ENCODE data around the gene LDAH.
"Not testable (repeated sequence)": the region's sequence is repeated elsewhere in the genome, so short reads cannot be mapped to it uniquely, and the experiment has no call there.

The LDAH gene

DNA sequence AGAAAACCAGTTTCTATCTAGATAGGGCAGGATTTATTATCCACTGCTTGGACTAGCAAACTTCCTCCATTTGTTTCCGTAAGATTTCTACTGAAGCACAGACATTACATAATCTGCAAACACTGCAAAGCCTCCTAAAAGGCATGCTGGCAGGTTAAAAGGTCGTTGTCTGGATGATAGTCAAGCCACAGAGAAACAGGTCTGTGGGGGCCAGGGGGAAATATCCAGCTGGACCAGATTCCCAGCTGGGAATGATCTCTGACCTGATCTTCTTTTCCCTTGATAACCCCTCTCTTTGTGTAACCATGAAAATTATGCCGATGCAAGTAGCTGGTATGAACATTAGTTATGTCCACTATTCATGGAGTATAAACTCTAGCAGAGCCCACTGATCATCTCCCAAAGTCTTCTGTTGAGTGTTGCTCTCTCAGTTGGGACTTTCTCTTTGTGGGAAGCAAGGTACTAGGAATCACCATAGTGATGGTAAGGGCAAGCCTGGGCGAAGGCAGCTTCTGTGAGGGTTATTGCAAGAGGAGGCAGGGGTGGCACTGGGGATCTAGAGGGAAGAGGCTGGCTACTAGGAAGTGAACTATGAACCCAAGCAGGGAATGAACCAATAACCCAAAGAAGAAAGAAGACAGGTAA lies 94.7 kb downstream of the LDAH start:
- in situ Hi-C loops (cut with HindIII; ENCODE audit: low pct_unique_long_range_greater_than_20kb, low sequenced_read_pairs) = no loop called here
- no peak for TF ChIP-seq JUND (IDR thresholded peaks at IDR 0.05; ENCODE audit: low read depth)
- no peak for DNase-seq (ENCODE audit: low read depth in 1 of 2, low spot score in 1 of 2)

DNA sequence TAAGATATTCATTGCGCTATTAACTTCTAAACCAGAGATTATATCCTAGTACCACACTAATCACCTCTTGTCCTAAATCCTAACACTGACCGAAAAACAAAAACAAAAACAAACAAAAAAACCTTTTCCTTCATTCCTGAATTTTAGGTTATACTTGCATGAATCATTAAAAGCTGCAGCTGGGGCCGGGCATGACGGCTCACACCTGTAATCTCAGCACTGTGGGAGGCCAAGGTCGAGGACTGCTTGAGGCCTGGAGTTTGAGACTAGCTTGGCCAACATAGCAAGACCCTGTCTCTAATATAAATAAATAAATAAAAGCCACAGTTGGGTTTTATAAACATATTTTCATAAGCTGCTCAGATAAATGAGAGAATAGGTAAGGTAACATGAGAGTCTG lies 96.0 kb downstream of the LDAH start:
- no peak for TF ChIP-seq JUND (IDR thresholded peaks at IDR 0.05; ENCODE audit: low read depth)
- in situ Hi-C loops (cut with HindIII; ENCODE audit: low pct_unique_long_range_greater_than_20kb, low sequenced_read_pairs) = no loop called here
- DNase-seq (ENCODE audit: low read depth in 1 of 2, low spot score in 1 of 2) = no peak

DNA sequence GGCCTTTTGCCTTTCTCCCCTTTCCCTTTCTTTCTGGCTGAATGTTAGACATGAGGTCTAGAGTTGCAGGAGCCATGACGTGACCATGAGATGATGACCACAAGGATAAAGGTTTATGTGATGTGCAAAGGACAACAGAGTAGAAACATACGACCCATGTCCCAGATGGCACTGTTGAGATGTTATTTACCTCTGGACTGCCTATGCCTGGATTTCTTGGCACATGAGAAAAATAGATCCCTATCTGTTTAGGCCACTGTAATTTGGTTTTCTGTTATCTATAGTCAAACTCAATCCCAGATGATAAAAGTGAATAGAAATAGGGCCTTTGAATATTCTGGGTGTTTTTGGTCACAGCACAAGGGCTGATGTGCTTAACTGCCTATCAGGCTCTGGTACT lies 97.1 kb downstream of the LDAH start:
- DNase-seq (ENCODE audit: low read depth in 1 of 2, low spot score in 1 of 2) = no peak
- in situ Hi-C loops (cut with HindIII; ENCODE audit: low pct_unique_long_range_greater_than_20kb, low sequenced_read_pairs) = no loop called here
- TF ChIP-seq JUND (IDR thresholded peaks at IDR 0.05; ENCODE audit: low read depth) = no peak

DNA sequence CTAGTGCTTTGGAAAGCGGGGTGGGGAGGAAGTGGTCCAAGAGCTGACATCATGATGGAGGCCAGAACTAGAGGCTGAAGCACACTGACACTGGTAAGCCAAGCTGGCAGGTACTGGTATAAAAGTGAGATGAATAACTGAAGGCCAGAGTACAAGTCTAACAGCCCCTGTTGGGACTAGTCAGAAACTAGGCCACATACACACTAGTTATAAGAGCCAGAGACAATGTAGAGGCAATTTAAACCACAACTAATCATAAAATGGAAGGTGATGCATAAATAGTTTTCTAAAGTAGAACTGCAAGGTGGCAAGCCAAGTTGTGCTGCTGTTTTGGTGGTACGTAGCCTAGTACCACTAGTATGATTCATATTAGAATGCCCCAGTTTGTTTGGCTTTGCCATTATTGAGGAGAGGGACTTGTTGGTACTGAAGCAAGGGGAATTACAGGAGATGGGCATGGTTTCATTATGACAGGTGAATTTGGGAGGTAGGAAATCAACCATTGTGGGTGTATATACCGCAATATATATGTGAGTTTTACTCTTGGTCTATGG lies 98.3 kb downstream of the LDAH start:
- in situ Hi-C loops (cut with HindIII; ENCODE audit: low pct_unique_long_range_greater_than_20kb, low sequenced_read_pairs) = no loop called here
- no peak for DNase-seq (ENCODE audit: low read depth in 1 of 2, low spot score in 1 of 2)
- TF ChIP-seq JUND (IDR thresholded peaks at IDR 0.05; ENCODE audit: low read depth) = no peak

DNA sequence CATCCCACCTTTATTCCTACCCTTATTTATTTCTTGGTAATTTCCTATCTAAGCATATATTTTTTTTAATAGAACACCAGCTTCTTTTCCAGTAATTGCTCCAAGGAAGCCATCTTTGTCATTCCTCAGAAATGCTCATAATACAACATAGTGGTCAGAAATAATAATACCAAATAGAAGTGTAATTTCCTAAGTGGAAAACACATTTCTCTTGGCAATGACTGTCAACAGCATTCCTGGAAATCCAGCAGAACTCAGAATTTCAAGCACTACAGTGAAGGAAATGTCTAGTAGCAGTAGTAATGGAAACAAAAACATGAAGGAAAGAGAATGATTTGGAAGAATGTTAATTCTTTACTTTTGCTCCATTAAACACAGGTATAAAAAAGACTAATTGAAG lies 99.4 kb downstream of the LDAH start:
- in situ Hi-C loops (cut with HindIII; ENCODE audit: low pct_unique_long_range_greater_than_20kb, low sequenced_read_pairs) = no loop called here
- no peak for TF ChIP-seq JUND (IDR thresholded peaks at IDR 0.05; ENCODE audit: low read depth)
- no peak for DNase-seq (ENCODE audit: low read depth in 1 of 2, low spot score in 1 of 2)

DNA sequence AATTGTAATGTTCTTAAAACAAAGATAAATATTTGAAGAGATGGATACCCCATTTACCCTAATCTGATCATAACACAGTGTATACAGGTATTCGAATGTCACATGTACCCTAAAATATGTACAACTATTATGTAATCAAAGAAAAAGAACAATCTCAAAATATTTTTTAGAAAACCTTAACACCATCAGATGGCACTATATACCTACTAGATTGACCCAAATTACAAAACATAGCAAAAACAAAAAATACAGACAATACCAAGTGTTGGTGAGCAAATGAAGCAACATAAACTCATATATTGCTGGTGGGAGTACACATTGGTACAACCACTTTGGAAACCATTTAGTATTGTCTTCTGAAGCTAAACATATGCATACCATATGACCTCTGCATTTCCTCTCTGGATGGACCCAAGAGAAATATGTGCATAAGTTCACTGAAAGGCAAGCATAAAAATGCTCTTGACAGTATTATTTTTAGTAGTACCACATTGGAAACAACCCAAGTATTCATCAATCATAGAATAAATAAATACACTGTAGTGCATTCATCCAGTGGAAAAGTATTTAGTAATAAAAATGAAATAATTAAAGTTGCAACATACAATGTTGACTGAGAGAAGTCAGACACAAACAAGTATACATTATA lies 100.2 kb downstream of the LDAH start:
- in situ Hi-C loops (cut with HindIII; ENCODE audit: low pct_unique_long_range_greater_than_20kb, low sequenced_read_pairs) = no loop called here
- DNase-seq (ENCODE audit: low read depth in 1 of 2, low spot score in 1 of 2) = no peak
- no peak for TF ChIP-seq JUND (IDR thresholded peaks at IDR 0.05; ENCODE audit: low read depth)

DNA sequence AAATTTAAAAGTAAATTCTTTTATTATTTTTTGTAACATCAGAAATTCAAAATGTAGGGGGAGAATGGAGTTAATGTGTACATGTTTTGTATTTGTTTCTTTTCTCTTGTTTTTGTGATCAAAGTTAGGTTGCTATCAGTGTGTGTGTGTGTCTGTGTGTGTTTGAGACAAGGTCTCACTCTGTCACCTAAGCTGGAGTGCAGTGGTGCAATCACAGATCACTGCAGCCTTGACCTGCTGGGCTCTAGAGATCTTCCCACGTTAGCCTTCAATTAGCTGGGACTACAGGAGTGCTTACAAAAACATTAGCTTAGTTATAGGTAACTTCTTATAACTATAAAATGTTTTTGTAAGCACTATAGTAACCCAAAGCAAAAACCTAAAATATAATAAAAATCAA lies 105.3 kb downstream of the LDAH start:
- in situ Hi-C loops (cut with HindIII; ENCODE audit: low pct_unique_long_range_greater_than_20kb, low sequenced_read_pairs) = no loop called here
- no peak for TF ChIP-seq JUND (IDR thresholded peaks at IDR 0.05; ENCODE audit: low read depth)
- DNase-seq (ENCODE audit: low read depth in 1 of 2, low spot score in 1 of 2) = no peak

DNA sequence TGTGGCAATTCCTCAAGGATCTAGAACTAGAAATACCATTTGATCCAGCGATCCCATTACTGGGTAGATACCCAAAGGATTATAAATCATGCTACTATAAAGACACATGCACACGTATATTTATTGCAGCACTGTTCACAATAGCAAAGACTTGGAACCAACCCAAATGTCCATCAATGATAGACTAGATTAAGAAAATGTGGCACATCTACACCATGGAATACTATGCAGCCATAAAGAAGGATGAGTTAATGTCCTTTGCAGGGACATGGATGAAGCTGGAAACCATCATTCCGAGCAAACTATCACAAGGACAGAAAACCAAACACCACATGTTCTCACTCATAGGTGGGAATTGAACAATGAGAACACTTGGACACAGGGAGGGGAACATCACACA lies 106.7 kb downstream of the LDAH start:
- in situ Hi-C loops (cut with HindIII; ENCODE audit: low pct_unique_long_range_greater_than_20kb, low sequenced_read_pairs) = not testable (repeated sequence)

DNA sequence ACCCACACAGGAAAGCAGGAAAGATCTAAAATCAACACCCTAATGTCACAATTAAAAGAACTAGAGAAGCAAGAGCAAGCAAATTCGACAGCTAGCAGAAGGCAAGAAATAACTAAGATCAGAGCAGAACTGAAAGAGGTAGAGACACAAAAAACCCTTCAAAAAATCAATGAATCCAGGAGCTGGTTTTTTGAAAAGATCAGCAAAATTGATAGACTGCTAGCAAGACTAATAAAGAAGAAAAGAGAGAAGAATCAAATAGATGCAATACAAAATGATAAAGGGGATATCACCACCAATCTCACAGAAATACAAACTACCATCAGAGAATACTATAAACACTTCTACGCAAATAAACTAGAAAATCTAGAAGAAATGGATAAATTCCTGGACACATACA lies 108.5 kb downstream of the LDAH start:
- DNase-seq (ENCODE audit: low read depth in 1 of 2, low spot score in 1 of 2); in situ Hi-C loops (cut with HindIII; ENCODE audit: low pct_unique_long_range_greater_than_20kb, low sequenced_read_pairs): not testable (repeated sequence)

More for the DNA sequence above, 106.7 kb downstream of the LDAH start:
- DNase-seq (ENCODE audit: low read depth in 1 of 2, low spot score in 1 of 2) = not testable (repeated sequence)

DNA sequence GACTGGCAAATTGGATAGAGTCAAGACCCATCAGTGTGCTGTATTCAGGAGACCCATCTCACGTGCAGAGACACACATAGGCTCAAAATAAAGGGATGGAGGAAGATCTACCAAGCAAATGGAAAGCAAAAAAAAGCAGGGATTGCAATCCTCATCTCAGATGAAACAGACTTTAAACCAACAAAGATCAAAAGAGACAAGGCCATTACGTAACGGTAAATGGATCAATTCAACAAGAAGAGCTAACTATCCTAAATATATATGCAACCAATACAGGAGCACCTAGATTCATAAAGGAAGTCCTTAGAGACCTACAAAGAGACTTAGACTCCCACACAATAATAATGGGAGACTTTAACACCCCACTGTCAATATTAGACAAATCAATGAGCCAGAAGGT lies 109.3 kb downstream of the LDAH start:
- DNase-seq (ENCODE audit: low read depth in 1 of 2, low spot score in 1 of 2); in situ Hi-C loops (cut with HindIII; ENCODE audit: low pct_unique_long_range_greater_than_20kb, low sequenced_read_pairs): not testable (repeated sequence)

DNA sequence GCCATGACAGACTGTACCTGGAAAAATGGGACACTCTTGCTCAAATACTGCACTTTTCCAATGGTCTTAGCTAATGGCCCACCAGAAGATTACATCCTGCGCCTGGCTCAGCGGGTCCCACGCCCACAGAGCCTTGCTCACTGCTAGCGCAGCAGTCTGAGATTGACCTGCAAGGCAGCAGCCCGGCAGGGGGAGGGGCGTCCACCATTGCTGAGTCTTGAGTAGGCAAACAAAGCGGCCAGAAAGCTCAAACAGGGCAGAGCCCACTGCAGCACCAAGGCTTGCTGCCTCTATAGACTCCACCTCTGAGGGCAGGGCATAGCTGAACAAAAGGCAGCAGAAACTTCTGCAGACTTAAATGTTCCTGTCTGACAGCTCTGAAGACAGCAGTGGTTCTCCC lies 111.3 kb downstream of the LDAH start:
- DNase-seq (ENCODE audit: low read depth in 1 of 2, low spot score in 1 of 2); in situ Hi-C loops (cut with HindIII; ENCODE audit: low pct_unique_long_range_greater_than_20kb, low sequenced_read_pairs): not testable (repeated sequence)

DNA sequence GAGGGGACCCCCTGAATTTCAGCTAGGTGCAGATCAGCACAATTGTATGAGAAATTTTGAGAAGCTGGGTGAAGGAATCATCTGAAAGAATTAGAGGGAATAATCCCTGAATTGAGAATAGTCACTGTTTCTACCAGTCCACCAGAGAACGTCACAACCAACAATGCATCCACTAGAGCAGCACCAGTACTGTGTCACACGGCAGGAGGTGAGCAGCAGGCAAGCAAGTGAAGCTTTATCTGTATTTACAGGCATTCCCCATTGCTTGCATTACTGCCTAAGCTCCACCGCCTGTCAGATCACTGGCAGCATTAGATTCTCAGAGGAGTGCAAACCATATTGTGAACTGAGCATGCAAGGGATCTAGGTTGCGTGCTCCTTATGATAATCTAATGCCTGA lies 115.3 kb downstream of the LDAH start:
- no peak for TF ChIP-seq JUND (IDR thresholded peaks at IDR 0.05; ENCODE audit: low read depth)
- no peak for DNase-seq (ENCODE audit: low read depth in 1 of 2, low spot score in 1 of 2)
- in situ Hi-C loops (cut with HindIII; ENCODE audit: low pct_unique_long_range_greater_than_20kb, low sequenced_read_pairs) = no loop called here

DNA sequence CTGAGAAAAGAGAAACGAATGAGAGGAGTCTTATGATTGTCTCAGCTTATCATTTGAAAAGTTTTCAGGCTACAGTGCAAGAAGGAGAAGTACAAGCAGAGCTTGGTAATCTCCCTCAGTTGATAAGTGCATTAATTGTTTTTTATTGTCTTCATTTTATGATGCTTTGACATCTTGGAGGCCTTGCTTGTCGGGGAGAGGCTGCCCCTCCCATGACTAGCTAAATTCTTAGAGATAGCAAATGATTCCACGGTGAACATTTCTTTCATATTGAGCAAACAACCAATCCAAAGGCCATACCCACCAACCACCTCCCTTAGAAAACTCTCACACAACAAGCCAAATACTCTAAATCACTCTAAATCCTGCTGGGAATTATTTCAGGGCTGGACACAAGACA lies 116.1 kb downstream of the LDAH start:
- no peak for TF ChIP-seq JUND (IDR thresholded peaks at IDR 0.05; ENCODE audit: low read depth)
- no peak for DNase-seq (ENCODE audit: low read depth in 1 of 2, low spot score in 1 of 2)
- in situ Hi-C loops (cut with HindIII; ENCODE audit: low pct_unique_long_range_greater_than_20kb, low sequenced_read_pairs) = no loop called here

DNA sequence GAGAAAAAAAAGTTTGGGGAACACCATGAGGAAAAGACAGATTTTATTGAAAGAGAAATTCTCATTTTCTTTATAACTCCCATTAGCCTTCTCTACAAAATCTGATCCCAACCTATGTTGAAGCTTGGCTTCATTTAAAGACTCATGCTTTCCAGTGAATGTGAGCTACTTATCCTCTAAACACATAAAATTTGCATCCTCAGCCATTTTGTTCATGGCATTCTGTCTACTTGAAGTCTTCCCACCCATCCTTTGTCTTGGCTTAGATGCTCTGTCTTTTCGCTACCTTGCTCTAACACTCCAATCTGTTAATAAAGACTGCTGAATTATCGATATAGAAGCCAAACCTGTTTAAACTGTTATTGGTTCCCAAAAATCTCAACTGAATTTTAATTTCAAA lies 116.7 kb downstream of the LDAH start:
- no peak for DNase-seq (ENCODE audit: low read depth in 1 of 2, low spot score in 1 of 2)
- in situ Hi-C loops (cut with HindIII; ENCODE audit: low pct_unique_long_range_greater_than_20kb, low sequenced_read_pairs) = no loop called here
- no peak for TF ChIP-seq JUND (IDR thresholded peaks at IDR 0.05; ENCODE audit: low read depth)
